MG63 (cell line): ENCODE measurements around the gene TCF12. TPM values are rescaled to one million over a fixed set of nuclear protein-coding genes. Genes with fewer than 3 reads are reported as not detected.
"Not testable (repeated sequence)": the region's sequence is repeated elsewhere in the genome, so short reads cannot be mapped to it uniquely, and the experiment has no call there.

Experiments
- DNase-seq: peaks from one replicate; pipeline ENCODE4 v3.0.0-alpha.2; 2020
- H3K27me3 ChIP-seq: fragments of 250-450 bp; sonication (Bioruptor Pico); 2 replicates; pipeline ENCODE4 v1.5.1; 2020; ENCODE audit warnings: mild to moderate bottlenecking, moderate library complexity
- H3K36me3 ChIP-seq: fragments of 250-450 bp; sonication (Bioruptor Pico); 2 replicates; pipeline ENCODE4 v1.5.1; 2020; ENCODE audit warnings: mild to moderate bottlenecking, moderate library complexity
- H3K4me3 ChIP-seq: fragments of 250-450 bp; sonication (Bioruptor Pico); 2 replicates; pipeline ENCODE4 v1.5.1; 2020; ENCODE audit warnings: mild to moderate bottlenecking, moderate library complexity
- H3K9me3 ChIP-seq: fragments of 250-450 bp; sonication (Bioruptor Pico); 2 replicates; pipeline ENCODE4 v1.5.1; 2020; ENCODE audit warnings: mild to moderate bottlenecking, moderate library complexity
- total RNA-seq: library from RNA; depleted of rRNA; stranded (reverse); fragments of >200 nt; shearing (Covaris generic); gene quantifications from 2 replicates; pipeline ENCODE4 v1.2.3, GENCODE V29; 2014; ENCODE audit warnings: low replicate concordance

TCF12 gene
- total RNA-seq, 1 experiment from 2014 or later = 48.8 TPM

DNA sequence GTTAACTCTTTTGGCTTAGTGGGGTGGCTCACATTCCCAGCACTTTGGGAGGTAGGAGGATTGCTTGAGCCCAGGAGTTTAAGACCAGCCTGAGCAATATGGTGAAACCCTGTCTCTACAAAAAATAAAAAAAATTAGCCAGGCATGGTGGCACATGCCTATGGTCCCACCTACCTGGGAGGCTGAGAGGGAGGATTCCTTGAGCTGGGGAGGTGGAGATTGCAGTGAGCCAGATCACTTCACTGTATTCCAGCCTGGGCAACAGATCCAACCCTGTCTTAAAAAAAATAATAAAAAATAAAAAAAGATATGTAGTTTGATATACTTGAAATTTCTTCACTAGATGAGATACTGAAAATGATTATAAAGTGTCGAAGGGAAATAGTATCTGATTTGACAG, 178.8 kb downstream of the TCF12 start:
- Histone ChIP-seq H3K27me3 (no peaks in the 10 kb centered on the region), H3K9me3 (no peaks in the 10 kb centered on the region), H3K4me3 (no peak overlapping the region), H3K36me3 (peaks cover 7% of the 10 kb centered on the region; the same call in 1 of the 2 replicates)
- DNase-seq = no peak

DNA sequence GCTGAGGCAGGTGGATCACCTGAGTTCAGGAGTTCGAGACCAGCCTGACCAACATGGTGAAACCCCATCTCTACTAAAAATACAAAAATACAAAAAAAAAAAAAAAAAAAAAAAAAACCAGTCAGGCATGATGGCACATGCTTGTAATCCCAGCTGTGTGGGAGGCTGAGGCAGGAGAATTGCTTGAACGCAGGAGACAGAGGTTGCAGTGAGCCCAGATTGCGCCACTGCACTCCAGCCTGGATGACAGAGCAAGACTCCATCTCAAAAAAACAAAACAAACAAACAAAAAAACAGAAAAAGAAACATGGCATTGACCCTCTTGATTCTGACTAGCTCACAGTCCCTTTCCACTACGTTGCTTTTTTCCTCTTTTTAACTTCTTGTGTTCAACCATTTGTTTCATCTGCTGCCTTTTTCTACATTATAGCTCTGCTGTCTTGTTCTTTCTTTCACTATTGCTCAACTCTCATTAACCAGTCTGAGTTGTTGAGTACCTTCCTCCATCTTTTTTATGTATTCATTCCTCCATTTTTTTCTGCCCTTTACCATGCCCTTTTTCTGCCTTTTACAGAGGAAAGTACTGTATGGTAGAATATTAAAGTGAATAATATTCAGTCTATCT, 179.6 kb downstream of the TCF12 start:
- H3K4me3 ChIP-seq, DNase-seq, H3K27me3 ChIP-seq, H3K36me3 ChIP-seq, H3K9me3 ChIP-seq: not testable (repeated sequence)

DNA sequence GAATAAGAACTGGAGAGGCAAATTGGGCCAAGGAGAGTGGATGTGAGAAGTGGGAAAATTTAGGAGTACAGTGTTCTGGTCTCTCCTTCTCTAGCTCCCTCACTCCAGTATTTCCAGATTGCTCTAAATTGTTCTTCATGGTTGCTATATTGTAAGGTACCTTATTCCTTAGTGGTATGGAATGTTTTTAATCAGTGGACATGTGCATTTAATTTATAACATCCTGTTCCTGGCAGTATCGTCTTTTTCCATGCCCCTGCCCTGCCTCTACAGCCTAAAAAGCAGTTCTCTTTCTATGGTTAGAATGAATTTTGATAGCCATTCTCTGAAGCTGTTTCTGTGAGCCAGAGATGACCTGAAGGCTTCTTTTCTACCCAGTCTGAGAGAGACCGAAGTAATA, 180.5 kb downstream of the TCF12 start:
- no peaks in the 10 kb centered on the region for H3K27me3 ChIP-seq
- no peak for DNase-seq
- H3K9me3 ChIP-seq = no peaks in the 10 kb centered on the region
- H3K36me3 ChIP-seq = peaks cover 3% of the 10 kb centered on the region; the same call in 1 of the 2 replicates
- no peak overlapping the region for H3K4me3 ChIP-seq

DNA sequence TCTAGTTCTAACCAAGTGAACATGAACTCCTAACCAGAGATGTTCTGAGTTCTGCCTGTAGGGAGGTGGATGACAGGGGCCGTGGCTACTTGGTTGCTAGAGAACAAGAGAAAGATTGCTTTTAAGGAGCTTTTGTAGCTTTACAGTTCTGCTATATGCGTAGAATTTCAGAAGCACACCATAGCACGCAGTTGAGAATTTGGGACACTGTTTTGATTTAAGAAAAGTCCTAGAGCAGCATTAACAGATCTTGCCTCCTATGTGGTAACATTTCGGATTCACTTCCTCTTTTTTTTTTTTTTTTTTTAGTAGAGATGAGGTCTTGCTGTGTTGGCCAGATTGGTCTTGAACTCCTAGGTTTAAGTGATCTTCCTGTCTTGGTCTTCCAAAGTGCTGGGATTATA, 181.7 kb downstream of the TCF12 start:
- DNase-seq = no peak
- no peaks in the 10 kb centered on the region for H3K9me3 ChIP-seq
- no peaks in the 10 kb centered on the region for H3K27me3 ChIP-seq
- H3K36me3 ChIP-seq = 0 out of 2 replicates have a peak, but pooled peaks cover 2% of the 10 kb centered on the region
- no peak overlapping the region for H3K4me3 ChIP-seq

DNA sequence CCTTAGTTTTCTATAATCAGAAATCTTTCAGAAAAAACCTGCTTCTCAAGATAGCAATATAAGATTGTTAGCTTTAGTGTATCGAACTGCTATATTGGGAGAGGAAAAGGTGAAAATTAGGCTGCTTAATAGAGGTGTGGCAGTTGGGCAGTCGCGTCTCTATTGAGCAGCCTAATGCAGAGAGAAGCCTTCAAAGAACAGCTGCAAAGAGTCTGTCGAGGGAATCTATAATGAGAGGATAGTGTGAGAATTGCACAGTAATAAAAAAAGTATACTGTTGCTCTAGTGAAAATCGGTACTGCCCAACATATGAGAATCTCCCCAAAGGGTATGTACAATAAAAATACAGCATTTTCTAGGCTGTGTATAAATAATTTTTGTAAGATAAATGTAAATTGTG, 184.4 kb downstream of the TCF12 start:
- no peak for DNase-seq
- Histone ChIP-seq H3K4me3 (no peak overlapping the region), H3K9me3 (no peaks in the 10 kb centered on the region), H3K36me3 (peaks cover 9% of the 10 kb centered on the region; the same call in 1 of the 2 replicates), H3K27me3 (no peaks in the 10 kb centered on the region)

DNA sequence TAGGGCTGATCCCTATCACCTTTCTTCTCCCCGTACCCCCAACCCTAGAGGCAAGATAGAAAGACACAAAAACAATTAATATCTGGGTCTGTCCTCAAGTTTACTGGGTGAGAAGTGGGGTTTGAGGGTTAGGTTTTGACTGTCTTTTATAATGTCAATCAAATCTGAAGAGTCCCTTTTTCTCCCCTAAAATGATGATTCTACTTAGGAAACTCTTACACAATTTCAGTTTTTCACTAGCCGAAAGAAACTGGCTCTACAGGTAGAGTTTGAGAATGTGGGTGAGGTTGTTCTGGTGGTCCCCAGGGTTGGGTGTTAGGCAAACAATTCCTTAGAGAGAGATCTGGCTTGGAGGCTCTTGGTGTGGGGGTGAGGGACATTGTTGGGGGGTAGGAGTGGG, 189.9 kb downstream of the TCF12 start:
- Histone ChIP-seq H3K9me3 (no peaks in the 10 kb centered on the region), H3K4me3 (no peak overlapping the region), H3K36me3 (peaks cover 9% of the 10 kb centered on the region; the same call in 1 of the 2 replicates), H3K27me3 (no peaks in the 10 kb centered on the region)
- no peak for DNase-seq

DNA sequence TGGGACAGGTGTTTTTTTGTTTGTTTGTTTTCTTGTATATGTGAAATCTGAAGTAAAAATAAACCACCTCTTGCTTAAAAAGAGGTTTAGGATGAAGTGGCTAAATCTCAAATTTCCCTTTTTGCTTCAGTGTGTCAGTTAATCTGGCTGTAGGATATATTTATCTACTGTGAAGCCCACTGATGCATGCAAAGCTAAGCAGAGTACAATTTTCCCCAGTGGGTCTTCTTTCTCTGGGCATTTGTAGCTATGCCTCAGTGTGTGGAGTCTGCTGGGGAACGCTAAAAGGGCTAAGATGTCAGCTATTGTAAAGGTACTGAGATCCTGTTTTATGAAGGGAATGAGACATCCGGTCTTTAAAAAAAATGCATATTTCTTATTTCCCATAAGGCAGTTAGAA, 190.6 kb downstream of the TCF12 start:
- H3K36me3 ChIP-seq = peaks cover 9% of the 10 kb centered on the region; the same call in 1 of the 2 replicates
- DNase-seq = no peak

DNA sequence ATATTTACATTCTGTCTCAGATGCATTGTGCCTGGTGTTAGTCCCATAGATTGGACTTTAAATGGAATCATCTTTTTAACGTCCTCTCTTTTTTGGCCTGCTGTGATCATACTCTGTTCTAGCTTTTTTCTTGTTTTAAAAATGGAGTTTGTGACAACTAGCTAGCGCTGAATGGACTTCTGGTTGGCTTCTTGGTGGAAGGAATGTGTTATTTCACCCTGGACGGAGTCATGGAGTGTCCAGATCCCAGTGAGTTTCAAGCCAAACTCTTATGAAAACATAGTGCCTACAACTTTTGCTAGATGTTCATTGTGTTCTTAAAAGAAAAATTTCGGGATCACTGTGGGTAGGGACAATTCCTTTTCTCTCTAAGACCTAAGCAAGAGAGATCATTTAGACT, 192.6 kb downstream of the TCF12 start:
- Histone ChIP-seq H3K27me3 (no peaks in the 10 kb centered on the region), H3K36me3 (0 out of 2 replicates have a peak, but pooled peaks cover under 1% of the 10 kb centered on the region), H3K4me3 (no peak overlapping the region), H3K9me3 (no peaks in the 10 kb centered on the region)
- no peak for DNase-seq

More for the DNA sequence above, 190.6 kb downstream of the TCF12 start:
- no peaks in the 10 kb centered on the region for H3K27me3 ChIP-seq
- no peaks in the 10 kb centered on the region for H3K9me3 ChIP-seq
- H3K4me3 ChIP-seq = no peak overlapping the region

DNA sequence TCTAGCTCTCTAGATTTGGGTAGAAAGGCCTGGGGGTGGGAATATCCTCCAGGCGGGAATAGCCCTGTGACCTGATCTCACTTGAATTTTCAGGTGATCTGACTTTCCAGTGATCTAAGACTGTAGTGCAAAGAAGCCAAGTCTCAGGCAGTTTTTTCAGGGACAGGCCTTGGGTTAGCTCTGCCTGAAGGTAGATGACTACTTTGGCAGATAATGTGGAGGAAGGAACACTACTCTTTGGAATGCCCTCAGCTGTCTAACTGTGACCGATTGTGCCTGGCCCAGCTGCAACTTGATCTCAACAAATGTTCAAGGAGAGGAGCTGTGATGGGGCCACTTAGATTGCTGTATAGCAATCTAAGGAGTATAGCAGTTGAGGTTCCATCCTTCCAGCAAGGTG, 193.7 kb downstream of the TCF12 start:
- Histone ChIP-seq H3K36me3 (no peaks in the 10 kb centered on the region), H3K27me3 (no peaks in the 10 kb centered on the region), H3K9me3 (no peaks in the 10 kb centered on the region), H3K4me3 (no peak overlapping the region)
- no peak for DNase-seq

DNA sequence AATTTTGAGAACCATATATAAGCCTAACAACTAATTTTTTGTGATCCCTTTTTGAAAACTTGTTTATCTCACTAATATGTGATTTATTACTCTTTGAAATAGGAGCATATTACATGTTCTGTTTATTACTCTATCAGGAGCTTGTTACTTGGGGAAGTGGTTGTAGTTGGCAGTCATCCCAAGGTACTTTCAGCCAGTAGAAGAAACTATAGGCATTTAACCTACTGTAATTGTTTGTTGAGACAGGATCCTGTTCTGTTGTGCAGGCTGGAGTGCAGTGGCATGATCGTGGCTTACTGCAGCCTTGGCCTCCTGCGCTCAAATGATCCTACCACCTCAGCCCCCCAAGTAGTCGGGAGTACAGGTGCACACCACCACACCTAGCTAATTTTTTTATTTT, 195.6 kb downstream of the TCF12 start:
- Histone ChIP-seq H3K9me3 (no peaks in the 10 kb centered on the region), H3K36me3 (no peaks in the 10 kb centered on the region), H3K4me3 (no peak overlapping the region), H3K27me3 (no peaks in the 10 kb centered on the region)
- no peak for DNase-seq

DNA sequence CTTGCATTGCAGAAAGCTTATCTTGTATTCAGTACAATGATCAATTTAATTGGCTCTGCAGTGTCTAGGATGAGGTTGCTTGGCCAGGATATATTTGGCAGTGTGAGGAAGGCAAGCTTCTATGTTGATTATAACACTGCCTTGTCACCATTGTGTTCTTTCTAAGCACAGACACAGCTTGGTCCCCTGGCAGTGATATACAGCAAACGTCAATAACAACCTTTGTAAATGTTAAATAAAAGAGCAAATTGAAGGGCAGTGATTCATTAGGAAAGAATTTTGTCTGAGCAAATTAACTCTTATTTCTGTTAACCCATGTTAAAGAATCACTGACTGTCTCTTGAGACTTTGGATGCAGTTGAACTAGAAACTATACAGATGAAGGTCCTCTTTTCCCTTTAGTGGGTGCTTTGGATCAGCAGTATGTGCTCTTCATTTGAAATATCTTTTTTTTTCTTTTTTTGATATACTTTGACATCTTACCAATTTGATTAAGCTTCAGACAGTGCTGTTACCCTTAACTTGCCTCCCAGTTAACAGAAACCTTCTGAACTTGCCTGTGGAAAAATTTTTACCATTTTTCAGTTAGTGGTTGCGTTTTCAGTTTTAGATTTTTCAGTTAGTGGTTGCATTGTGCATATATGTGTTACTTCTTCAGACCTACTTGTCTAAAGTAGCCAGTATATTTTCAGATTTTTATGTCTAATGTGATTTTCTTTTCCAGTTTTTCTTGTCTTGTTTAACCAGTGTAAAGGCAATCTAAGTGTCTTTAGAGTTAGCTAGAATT, 199.8 kb downstream of the TCF12 start:
- Histone ChIP-seq H3K36me3 (no peaks in the 10 kb centered on the region), H3K9me3 (no peaks in the 10 kb centered on the region), H3K4me3 (no peak overlapping the region), H3K27me3 (no peaks in the 10 kb centered on the region)
- no peak for DNase-seq

DNA sequence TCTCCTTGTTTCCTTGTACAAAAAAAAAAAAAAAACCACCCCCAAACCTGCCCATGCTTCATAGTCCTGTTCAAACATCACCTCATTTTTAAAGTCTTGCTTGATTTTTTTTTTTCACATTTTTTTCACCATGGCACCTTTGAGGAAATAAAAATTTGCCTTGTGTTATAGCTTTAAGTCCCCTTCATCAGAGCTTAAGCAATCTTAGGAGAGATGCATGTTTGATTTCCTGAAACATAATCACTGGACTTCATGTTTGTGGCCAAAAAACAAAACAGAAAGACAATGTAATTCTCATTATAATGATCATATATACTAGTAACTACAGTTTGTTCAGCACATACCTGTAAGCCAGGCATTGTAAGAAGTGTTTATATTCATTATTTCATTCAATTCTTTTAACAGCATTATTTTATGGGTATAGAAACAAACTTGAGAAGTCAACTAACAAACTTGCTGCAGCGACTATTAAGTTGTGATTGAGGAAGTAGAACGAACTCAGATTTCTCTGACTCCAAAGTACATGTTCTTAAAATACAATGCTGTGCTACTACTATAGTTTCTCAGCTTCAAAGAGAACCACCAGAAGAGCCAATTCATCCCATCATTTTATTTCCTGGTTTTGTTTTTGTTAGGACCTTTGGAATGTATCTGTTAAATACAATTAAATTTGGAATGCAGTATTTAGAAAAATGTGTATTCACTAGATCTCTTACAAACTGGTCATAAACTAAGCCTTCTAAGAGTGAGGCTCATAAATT, 203.8 kb downstream of the TCF12 start:
- DNase-seq = no peak
- Histone ChIP-seq H3K27me3 (no peaks in the 10 kb centered on the region), H3K9me3 (no peaks in the 10 kb centered on the region), H3K36me3 (peaks cover 2% of the 10 kb centered on the region; the same call in 1 of the 2 replicates), H3K4me3 (no peak overlapping the region)

DNA sequence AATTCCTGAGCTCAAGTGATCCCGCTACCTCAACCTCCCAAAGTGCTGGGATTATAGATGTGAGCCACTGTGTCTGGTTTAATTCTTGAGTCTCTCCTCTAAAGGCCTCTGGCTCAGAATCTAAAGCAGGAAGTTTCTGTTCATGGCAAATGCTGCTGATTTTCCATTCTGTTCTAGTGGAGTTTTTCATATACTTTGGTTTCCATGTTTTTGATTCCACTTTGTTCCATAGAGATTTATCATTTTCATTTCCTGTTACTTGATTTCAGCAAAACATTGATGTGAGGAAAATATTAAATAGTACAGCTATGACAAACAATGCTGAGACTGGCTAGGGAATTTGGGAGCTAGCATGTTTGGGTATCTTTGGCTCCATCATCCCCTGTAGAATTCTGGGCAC, 205.6 kb downstream of the TCF12 start:
- DNase-seq = no peak
- H3K27me3 ChIP-seq = no peaks in the 10 kb centered on the region
- H3K36me3 ChIP-seq = peaks cover 2% of the 10 kb centered on the region; the same call in 1 of the 2 replicates
- no peaks in the 10 kb centered on the region for H3K9me3 ChIP-seq
- no peak overlapping the region for H3K4me3 ChIP-seq

DNA sequence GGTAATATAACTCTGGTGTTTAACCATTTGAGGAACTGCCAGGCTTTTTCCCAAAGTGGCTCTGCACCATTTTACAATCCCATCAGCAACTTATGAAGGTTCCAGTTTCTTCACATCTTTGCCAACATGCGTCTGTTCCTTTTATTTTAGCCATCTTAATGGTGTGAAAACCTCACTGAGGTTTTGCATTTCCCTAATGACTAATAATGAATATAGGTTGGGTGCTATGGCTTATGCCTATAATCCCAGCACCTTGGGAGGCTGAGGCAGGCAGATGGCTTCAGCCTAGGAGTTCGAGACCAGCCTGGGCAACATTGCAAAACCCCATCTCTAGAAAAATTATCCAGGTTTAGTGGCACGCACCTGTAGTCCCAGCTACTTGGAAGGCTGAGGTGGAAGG, 210.6 kb downstream of the TCF12 start:
- H3K36me3 ChIP-seq = peaks cover 2% of the 10 kb centered on the region; the same call in 1 of the 2 replicates
- H3K27me3 ChIP-seq = no peaks in the 10 kb centered on the region
- DNase-seq = no peak
- no peak overlapping the region for H3K4me3 ChIP-seq
- H3K9me3 ChIP-seq = no peaks in the 10 kb centered on the region

DNA sequence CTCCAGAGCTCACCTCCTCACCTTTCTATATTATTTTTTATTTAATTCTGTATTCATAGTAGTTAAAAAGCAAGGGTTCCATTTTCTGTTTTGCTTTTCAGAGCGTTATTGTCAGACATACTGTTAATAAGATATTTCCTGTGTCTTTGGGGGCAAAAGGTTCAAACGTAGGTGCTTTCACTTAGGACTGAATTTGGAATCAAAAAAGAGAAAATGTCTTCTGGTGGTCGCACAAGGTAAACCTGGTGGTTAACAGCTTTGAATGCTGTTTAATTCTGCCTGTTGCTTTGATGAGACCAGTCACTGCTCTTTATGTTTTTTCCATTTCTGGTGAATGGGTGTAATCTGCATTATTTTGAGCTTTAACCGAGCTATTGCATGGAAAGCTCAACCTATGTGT, 212.5 kb downstream of the TCF12 start:
- no peaks in the 10 kb centered on the region for H3K9me3 ChIP-seq
- no peaks in the 10 kb centered on the region for H3K27me3 ChIP-seq

DNA sequence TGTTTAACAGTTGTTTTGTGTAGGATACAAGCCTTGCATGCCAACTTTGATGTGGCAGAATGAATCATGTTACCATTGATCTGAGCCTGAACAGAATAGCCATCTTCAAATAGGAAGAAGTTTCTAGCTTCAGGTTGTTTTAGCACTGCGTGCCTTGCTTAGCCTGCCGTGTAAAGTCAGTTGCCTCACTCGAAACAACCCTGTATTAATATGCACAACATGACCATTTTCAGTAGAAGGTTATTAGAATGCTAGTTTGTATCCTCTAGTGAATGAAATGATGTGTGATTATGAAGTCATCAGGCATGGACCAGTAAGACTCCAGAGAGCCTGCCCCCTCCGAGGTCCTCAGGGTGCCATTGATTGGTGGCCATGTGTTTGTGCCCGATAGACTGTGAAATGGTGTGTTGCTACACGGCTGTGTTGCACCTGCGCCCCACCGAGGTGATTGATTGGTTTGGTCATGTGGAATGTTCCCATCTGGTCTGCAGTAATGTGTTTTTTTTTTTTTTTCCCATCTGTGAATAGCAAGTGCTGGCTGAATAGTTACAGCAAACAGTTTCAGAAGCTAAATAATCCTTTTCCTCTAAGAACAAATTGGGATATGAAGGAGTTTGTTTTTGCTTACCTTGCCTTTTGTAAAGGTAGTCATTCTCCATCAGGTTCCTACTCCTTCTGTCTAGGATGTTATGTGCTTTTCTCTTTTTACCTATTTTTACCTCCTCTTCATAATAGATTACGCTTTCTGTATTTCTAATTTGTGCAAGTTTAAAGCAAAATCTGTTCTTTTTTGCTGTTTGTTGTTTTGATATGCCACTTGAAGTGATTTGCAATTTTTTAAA, 214.9 kb downstream of the TCF12 start:
- Histone ChIP-seq H3K9me3 (no peaks in the 10 kb centered on the region), H3K27me3 (no peaks in the 10 kb centered on the region), H3K36me3 (no peaks in the 10 kb centered on the region; the same call in 1 of the 2 replicates), H3K4me3 (no peak overlapping the region)
- no peak for DNase-seq

More for the DNA sequence above, 212.5 kb downstream of the TCF12 start:
- DNase-seq = no peak
- H3K36me3 ChIP-seq = peaks cover 2% of the 10 kb centered on the region; the same call in 1 of the 2 replicates
- H3K4me3 ChIP-seq = no peak overlapping the region
